GM12801 (cell line): ENCODE results near the gene SLC22A16.

Experiments used
- TF ChIP-seq, protein P1 (sequence below): IDR thresholded peaks from one replicate; pipeline ENCODE4 v1.5.1; 2011; ENCODE audit warnings: control low read depth; ENCODE audit not compliant: insufficient read length; ENCODE audit errors: extremely low read depth

SLC22A16 gene

DNA sequence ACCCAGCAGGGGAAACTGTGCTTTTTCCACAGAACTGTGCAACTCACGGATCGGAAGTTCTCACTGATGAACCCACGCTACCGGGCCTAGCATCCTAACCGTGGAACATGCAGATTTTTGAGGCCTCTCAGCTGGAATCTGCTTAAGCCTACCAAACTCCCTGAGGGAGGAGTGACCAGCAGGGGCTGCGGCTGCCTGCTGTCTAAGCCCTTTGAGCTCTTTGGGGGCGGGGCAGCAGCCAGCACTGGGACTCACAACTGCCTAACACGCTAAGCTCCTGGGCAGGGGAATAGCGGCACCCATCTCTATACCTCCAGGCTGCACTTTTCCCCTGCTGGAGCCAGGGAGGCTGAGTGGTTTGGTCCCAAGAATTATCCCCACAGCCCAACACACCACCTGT is 97.9 kb downstream of the SLC22A16 start:
- TF ChIP-seq, protein P1, sequence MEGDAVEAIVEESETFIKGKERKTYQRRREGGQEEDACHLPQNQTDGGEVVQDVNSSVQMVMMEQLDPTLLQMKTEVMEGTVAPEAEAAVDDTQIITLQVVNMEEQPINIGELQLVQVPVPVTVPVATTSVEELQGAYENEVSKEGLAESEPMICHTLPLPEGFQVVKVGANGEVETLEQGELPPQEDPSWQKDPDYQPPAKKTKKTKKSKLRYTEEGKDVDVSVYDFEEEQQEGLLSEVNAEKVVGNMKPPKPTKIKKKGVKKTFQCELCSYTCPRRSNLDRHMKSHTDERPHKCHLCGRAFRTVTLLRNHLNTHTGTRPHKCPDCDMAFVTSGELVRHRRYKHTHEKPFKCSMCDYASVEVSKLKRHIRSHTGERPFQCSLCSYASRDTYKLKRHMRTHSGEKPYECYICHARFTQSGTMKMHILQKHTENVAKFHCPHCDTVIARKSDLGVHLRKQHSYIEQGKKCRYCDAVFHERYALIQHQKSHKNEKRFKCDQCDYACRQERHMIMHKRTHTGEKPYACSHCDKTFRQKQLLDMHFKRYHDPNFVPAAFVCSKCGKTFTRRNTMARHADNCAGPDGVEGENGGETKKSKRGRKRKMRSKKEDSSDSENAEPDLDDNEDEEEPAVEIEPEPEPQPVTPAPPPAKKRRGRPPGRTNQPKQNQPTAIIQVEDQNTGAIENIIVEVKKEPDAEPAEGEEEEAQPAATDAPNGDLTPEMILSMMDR, result no peak
